NCI-H526 treated with DMSO at 0.1 percent for 48 hours (cell line): ENCODE results near the gene CXXC5.

Source experiments
- DNase-seq: peaks from one replicate; lab custom pipeline; 2025; lab: John Stamatoyannopoulos, UW

Gene CXXC5

DNA sequence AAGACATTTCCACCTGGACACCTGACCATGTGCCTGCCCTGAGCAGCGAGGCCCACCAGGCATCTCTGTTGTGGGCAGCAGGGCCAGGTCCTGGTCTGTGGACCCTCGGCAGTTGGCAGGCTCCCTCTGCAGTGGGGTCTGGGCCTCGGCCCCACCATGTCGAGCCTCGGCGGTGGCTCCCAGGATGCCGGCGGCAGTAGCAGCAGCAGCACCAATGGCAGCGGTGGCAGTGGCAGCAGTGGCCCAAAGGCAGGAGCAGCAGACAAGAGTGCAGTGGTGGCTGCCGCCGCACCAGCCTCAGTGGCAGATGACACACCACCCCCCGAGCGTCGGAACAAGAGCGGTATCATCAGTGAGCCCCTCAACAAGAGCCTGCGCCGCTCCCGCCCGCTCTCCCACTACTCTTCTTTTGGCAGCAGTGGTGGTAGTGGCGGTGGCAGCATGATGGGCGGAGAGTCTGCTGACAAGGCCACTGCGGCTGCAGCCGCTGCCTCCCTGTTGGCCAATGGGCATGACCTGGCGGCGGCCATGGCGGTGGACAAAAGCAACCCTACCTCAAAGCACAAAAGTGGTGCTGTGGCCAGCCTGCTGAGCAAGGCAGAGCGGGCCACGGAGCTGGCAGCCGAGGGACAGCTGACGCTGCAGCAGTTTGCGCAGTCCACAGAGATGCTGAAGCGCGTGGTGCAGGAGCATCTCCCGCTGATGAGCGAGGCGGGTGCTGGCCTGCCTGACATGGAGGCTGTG lies 32.4 kb downstream of the CXXC5 start:
- DNase-seq = no peak

GRCh38 chr5:139681112-139681458 lies 32.9 kb downstream of the CXXC5 start:
- DNase-seq = no peak

DNA sequence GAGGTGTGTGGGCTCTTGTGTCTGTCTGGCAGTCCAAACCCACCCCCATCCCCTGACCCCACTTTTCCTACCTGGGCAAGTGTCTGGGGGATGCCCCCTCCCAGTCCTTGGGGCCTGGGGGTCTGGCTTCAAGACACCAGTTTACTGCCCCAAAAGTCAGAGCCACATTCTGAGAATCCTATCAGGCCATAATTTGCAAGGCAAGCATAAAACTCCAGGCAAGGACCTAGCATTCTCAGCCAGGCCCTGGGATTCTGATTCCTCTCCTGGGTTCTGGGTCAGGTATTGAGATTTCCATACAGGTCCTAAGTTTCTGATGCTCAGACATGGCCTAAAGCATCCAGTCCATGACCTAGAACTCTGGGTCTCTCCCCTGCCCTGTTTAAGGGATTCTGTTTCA lies 33.3 kb downstream of the CXXC5 start:
- DNase-seq = no peak

- DNase-seq = no peak
Observed at GRCh38 chr5:139682016-139682975, 34.1 kb downstream of the CXXC5 start.

GRCh38 chr5:139683295-139684271 lies 35.4 kb downstream of the CXXC5 start:
- DNase-seq = no peak

DNA sequence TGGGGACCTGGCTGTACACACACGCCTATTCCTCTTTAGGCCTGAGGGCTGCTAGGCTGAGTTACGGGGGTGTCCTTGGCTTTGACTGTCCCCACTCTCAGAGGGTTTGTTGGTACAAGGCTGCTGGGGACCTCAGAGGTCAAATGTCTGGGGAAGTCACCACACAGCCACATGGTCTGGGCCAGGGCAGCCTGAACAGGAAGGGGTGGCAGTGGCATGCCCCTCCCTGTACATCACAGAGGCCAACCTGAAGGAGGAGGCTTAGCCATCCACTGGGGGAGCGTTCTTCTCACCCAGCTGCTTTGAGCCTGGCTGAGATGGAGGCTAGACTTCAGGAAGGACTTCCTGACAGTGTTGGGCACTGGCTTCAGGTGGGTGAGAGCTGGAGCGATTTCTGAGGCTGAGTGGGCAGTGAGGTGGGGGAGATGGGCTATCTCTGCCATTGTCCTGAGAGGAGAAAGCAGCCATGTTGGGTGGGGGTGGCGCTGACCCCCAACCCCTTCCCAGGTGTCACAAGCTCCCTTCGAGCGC lies 36.3 kb downstream of the CXXC5 start:
- DNase-seq = no peak

- DNase-seq = no peak
Observed at GRCh38 chr5:139684881-139685749, 37.0 kb downstream of the CXXC5 start.

DNA sequence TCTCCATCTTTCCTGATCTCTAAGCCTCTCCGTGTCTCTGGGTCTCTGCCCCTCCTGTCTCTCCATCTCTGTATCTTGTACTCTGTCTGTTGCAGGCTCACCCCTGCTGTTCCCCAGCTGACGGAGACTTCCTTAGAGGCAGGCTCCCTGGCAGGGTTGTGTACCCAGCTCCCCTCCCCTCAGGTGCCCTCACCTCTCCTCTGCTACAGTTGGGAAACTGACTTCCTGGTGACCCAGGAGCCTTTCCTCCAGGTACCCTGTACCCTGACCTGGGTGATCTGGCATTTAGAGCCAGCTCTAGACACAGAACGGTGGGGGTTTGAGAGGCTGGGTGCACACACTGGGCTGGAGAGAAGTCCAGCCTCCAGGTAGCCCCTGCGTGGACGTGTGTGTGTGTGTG lies 37.7 kb downstream of the CXXC5 start:
- no peak for DNase-seq

GRCh38 chr5:139686356-139686705 lies 38.2 kb downstream of the CXXC5 start:
- no peak for DNase-seq

GRCh38 chr5:139686706-139687441 lies 38.7 kb downstream of the CXXC5 start:
- no peak for DNase-seq

DNA sequence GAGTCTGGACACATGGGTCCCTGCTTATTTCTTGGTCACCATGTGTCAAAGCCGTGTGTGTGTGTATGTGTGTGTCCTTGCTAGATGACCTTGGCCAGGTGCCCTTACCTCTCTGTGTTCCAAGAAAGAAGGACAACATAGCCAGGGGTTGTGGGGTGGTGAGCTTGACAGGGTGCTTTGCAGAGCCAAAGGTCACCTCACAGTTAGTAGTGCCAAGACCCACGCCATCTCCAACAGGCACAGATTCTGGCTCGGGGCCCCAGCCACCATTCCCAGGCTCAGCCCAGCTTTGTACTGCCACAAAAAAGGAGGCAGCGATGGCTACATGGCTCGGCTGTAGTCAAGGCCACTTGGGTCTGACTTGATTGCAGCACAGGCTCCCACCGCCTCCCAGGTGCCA lies 39.5 kb downstream of the CXXC5 start:
- DNase-seq = no peak

DNA sequence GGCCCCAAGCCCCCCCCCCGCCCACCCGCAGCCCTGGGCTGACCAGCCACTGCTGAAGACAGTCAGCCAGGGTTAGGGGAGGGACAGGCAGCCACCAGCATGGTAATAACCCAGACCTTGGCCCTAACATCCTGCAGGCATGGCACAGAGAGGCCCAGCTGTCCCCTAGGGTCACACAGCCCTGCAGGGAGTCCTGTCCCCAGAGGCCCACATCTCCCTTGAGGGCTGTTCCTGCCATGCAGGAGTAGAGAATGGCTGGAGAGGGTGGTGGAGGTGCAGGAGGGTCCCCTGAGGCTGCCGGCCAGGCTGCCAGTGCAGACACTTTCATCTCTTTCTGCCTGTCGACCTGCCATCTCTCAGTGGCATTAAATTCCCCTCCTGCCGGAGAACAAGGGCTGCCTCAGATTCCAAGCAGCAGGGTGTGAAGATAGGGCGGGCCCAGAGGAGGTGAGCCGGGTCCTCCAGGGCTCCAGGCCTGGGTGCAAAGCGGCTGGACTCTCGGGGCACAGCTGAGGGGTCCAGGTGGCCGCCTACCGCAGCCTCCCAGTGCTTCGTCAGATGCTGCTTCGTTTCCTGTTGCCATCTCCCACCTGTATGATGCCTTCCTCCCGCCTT lies 40.0 kb downstream of the CXXC5 start:
- DNase-seq = no peak

- DNase-seq = no peak
Observed at GRCh38 chr5:139688751-139689372, 40.7 kb downstream of the CXXC5 start.

GRCh38 chr5:139689631-139690063 lies 41.5 kb downstream of the CXXC5 start:
- DNase-seq = peak; percentile 52

DNA sequence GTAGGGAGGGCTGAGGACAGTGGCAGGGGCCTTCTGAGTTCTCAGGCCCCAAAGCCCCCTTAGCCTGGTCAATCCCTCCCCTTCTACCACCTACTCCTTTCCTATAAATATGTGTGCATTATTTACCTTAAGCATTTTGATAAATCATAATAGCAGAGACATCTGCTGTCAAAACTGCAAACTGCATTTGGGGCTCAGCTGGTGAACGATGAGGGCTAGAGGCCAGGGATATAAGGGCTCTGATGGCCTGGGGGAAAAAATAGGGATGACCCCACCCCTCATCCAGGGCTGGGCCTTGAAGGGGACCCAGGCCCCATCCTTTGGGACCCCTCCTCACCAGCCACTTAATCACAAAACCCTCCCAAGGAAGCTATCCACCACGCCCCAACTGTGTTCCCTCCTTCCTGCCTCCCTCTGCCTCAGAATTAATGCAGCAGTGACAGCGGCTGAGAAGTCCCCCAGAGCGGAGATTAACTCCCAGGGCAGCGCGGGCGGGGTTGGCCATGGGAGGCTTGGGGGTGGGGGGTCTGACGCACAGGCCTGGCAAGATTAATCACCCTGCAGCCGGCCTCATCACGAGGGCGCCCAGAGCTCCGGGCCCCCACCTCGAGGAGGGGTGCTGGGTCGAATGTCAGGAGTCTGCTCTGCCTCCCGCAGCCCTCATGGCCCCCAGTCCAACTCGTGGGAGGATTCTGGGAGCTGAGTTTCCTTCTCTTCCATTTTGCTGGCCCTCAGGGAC lies 42.1 kb downstream of the CXXC5 start:
- DNase-seq = peak; percentile 52

- no peak for DNase-seq
Observed at GRCh38 chr5:139690803-139691629, 42.9 kb downstream of the CXXC5 start.

DNA sequence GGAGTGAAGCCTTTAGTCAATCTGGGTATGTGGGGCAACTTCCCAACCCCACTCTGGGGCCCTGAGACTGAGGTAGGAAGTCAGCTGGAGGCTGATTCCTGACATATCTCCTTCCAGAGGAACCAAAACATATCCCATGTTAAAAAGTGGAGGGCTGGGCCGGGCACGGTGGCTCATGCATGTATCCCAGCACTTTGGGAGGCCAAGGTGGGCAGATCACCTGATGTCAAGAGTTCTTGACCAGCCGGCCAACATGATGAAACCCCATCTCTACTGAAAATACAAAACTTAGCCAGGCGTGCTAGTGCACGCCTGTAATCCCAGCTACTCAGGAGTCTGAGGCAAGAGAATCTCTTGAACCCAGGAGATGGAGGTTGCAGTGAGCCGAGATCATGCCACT lies 44.0 kb downstream of the CXXC5 start:
- no peak for DNase-seq
